Tibial artery (tissue), 4 donors: ENCODE results near the gene TIAM1.

Experiments used
- DNase-seq, 2 donors: peaks; one replicate each; pipeline ENCODE4 v3.0.0-alpha.2; 2019
- H3K27ac ChIP-seq, 2 donors: fragments of 200-600 bp; sonication (generic) in 1 of 2; 1 replicate in 1 of 2; 2 replicates in 1 of 2; pipeline ENCODE4 v1.5.1; 2018 to 2019; ENCODE audit warnings: mild to moderate bottlenecking in 1 of 2
- H3K27me3 ChIP-seq, 2 donors: fragments of 200-600 bp; sonication (generic) in 1 of 2; one replicate each; pipeline versions ENCODE4 v1.5.1 to v1.6.0; 2016 to 2019
- H3K36me3 ChIP-seq, 3 donors: fragments of 200-600 bp; sonication (generic) in 2 of 3; one replicate each; pipeline ENCODE4 v1.5.1; 2016 to 2019; ENCODE audit warnings: mild to moderate bottlenecking in 2 of 3
- H3K4me1 ChIP-seq, 4 donors: fragments of 200-600 bp; sonication (generic) in 2 of 4; 1 replicate in 3 of 4; 2 replicates in 1 of 4; pipeline ENCODE4 v1.5.1; 2016 to 2019
- H3K4me3 ChIP-seq, 2 donors: fragments of 200-600 bp; sonication (generic) in 1 of 2; 1 replicate in 1 of 2; 2 replicates in 1 of 2; pipeline ENCODE4 v1.5.1; 2018 to 2019; ENCODE audit warnings: mild to moderate bottlenecking in 2 of 2
- H3K9me3 ChIP-seq, 3 donors: fragments of 200-600 bp; sonication (generic) in 1 of 3; one replicate each; pipeline ENCODE4 v1.5.1; 2016 to 2019
- CTCF ChIP-seq, 2 experiments: fragments of 200-600 bp in 1 of 2; fragments of 450-650 bp in 1 of 2; IDR thresholded peaks; one replicate each; pipeline ENCODE4 v1.5.1; 2017 to 2019; ENCODE audit warnings: antibody characterized with exemption in 2 of 2, mild to moderate bottlenecking in 1 of 2, moderate library complexity in 1 of 2
- intact Hi-C: fragments of 100-400 bp; cut with DNase I; formaldehyde crosslinking; loops from one replicate; pipeline ENCODE4 v1.15.0; 2023; ENCODE audit warnings: low total_unique reads

TIAM1 gene

GRCh38 chr21:31135531-31136184, 208.4 kb downstream of the TIAM1 start:
- no peak for DNase-seq
- H3K4me3 ChIP-seq = no peak overlapping the region
- no peak for TF ChIP-seq CTCF (IDR thresholded peaks at IDR 0.05)
- no peaks in the 10 kb centered on the region for H3K4me1 ChIP-seq
- intact Hi-C loops = no loop called here
- H3K9me3 ChIP-seq = no peaks in the 10 kb centered on the region
- no peaks in the 10 kb centered on the region for H3K36me3 ChIP-seq
- H3K27ac ChIP-seq = no peak overlapping the region
- no peaks in the 10 kb centered on the region for H3K27me3 ChIP-seq

DNA sequence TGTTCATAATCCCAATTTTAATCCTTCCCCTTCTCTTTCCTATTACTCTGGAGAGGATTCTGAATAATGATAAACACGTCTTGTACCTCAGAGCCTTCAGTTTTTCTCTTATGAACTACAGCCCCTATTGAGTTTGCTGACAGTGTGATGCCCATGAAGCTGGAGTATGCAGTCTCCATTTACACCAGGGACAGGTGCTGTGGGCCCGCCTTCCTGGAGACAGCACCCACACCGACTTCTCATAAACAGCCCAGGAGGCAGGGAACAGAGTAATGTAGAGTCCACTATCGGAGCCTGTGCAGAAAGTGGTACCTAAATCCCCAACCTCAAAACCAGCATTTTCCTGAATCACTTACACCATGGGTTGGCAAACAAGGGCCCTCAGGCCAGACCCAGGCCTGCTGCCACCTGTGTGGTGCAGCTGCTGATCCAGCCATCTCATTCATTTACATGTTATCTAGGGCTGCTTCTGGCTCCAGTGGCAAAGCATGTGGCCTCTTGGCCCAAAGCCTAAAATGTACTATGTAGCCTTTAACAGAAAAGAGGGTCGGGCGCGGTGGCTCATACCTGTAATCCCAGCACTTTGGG, 210.7 kb downstream of the TIAM1 start:
- TF ChIP-seq CTCF (IDR thresholded peaks at IDR 0.05) = no peak
- H3K36me3 ChIP-seq = no peaks in the 10 kb centered on the region
- intact Hi-C loops = no loop called here
- H3K4me3 ChIP-seq = no peak overlapping the region
- DNase-seq = no peak
- H3K27me3 ChIP-seq = no peaks in the 10 kb centered on the region
- H3K4me1 ChIP-seq = no peaks in the 10 kb centered on the region
- no peak overlapping the region for H3K27ac ChIP-seq
- H3K9me3 ChIP-seq = no peaks in the 10 kb centered on the region

- DNase-seq = no peak
- Histone ChIP-seq H3K27ac (no peak overlapping the region), H3K27me3 (no peaks in the 10 kb centered on the region), H3K4me1 (no peaks in the 10 kb centered on the region), H3K9me3 (no peaks in the 10 kb centered on the region), H3K4me3 (no peak overlapping the region), H3K36me3 (no peaks in the 10 kb centered on the region)
- intact Hi-C loops = no loop called here
- no peak for TF ChIP-seq CTCF (IDR thresholded peaks at IDR 0.05)
Measured at GRCh38 chr21:31132574-31133242, 211.4 kb downstream of the TIAM1 start.

DNA sequence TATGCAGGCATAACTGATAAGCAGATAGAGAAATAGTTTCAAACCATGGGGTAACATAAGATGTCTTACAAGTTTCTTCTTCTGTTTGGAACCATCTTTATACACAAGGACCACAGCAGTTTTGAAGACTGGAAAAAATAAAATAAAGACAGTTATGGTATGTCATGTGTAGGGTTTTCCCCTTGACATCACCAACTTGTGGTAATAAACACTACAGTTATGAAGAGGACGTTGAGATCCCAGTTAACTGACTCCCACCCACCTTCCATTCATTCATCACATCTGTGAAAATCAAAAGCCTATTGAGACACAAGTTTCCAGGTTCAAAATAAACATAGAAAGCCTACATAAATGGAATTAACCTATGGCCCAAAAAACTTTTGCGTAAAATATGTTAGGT, 213.2 kb downstream of the TIAM1 start:
- intact Hi-C loops = no loop called here
- Histone ChIP-seq H3K27ac (no peak overlapping the region), H3K36me3 (no peaks in the 10 kb centered on the region), H3K27me3 (no peaks in the 10 kb centered on the region), H3K9me3 (no peaks in the 10 kb centered on the region), H3K4me1 (no peaks in the 10 kb centered on the region), H3K4me3 (no peak overlapping the region)
- no peak for TF ChIP-seq CTCF (IDR thresholded peaks at IDR 0.05)
- no peak for DNase-seq

- Histone ChIP-seq H3K4me3 (no peak overlapping the region), H3K27me3 (no peaks in the 10 kb centered on the region), H3K27ac (no peak overlapping the region), H3K9me3 (no peaks in the 10 kb centered on the region), H3K36me3 (no peaks in the 10 kb centered on the region), H3K4me1 (no peaks in the 10 kb centered on the region)
- TF ChIP-seq CTCF (IDR thresholded peaks at IDR 0.05) = no peak
- no peak for DNase-seq
- intact Hi-C loops = no loop called here
Measured at GRCh38 chr21:31128234-31128633, 215.8 kb downstream of the TIAM1 start.
